ENCODE results near the gene UFL1.
A peak's percentile ranks its signal among the peaks of the same experiment; 100 is the strongest.
"Not testable (repeated sequence)": the region's sequence is repeated elsewhere in the genome, so short reads cannot be mapped to it uniquely, and the experiment has no call there.

The UFL1 gene

GRCh38 chr6:96521644-96522464 is at the start of gene UFL1:
UFL1 (plus strand) TSS chr6:96521806; CDS start chr6:96521874, 68 bp downstream.
- DNase-seq = peak; percentile 98

- not testable (repeated sequence) for DNase-seq
Observed at GRCh38 chr6:96472291-96472690, 49.3 kb upstream of the UFL1 start.

GRCh38 chr6:96478695-96479094 is 42.9 kb upstream of the UFL1 start:
- no peak for DNase-seq

GRCh38 chr6:96491926-96492325 is 29.7 kb upstream of the UFL1 start:
- DNase-seq = no peak

DNA sequence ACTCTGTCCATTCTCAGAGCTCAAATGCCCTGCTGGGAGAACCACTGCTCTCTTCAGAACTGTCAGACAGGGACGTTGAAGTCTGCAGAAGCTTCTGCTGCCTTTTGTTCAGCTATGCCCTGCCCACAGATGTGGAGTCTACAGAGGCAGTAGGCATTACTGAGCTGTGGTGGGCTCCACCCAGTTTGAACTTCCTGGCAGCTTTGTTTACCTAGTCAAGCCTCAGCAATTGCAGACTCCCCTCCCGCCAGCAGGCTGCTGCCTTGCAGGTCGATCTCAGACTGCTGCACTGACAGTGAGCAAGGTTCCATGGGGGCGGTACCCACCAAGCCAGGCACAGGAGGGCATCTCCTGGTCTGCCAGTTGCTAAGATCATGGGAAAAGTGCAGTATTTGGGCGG is 21.8 kb upstream of the UFL1 start:
- peak; percentile 69 for DNase-seq

DNA sequence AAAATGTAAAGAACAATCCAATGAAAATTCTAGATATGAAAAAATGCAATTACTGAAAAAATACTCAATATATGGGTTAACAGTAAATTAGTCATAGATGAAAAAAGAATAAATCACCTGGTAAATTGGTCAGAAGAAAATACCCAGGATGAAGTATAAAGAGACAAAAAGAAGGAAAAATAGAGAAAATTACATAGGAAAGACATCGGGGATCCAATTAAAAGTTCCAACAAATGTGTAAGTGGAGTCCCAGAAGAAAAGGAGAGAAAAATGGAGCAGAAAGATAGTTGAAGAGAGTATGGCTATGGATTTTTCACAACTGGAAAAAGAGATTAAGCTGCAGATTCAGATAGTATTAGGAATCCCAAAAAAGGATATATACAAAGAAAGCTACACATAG is 18.7 kb upstream of the UFL1 start:
- DNase-seq = no peak

GRCh38 chr6:96505363-96505762 is 16.2 kb upstream of the UFL1 start:
- DNase-seq = no peak

GRCh38 chr6:96509281-96509680 is 12.3 kb upstream of the UFL1 start:
- no peak for DNase-seq

- no peak for DNase-seq
Observed at GRCh38 chr6:96520171-96521115, 1.2 kb upstream of the UFL1 start.

DNA sequence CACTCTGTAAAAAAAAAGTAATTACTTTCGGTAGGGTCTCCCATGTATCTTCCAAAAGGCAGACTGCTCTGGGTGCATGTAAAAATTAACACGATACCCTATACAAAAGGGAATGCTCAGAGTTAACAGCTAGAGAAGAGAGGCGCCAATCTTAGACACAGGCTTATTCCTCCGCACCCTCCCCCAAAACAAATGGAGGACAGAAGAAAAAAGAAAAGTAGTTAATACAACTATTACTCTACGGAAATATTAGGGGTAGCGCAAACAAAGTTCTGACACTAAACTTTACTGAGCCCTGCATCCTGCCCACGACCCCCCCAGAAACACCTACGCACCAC is 331 bp upstream of the UFL1 start:
- DNase-seq = no peak

DNA sequence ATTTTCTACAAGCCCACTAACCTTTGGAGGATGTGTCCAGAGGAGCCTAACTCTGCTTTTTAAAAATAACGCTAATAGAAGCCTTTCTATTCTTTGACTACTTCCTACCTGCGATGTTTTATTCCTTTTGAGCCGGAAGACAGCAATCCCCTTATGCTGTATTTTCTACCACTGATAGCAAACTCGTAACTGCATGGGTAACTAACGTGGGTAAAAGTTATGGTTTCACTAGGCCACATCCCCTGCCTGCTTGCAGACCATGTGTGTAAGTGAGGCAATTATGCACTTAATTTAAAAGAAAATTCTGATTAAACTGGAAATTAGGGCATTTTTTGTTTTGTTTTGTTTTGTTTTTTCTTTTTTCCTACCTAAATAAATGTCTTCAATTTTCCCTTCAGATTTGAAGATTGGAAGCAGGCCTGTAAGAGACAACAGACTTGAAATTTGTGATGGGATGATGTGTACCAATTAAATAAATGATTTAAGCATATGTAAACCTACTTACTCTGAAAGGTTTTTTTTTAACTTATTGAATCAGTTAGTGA is 931 bp downstream of the UFL1 start:
- DNase-seq = no peak

DNA sequence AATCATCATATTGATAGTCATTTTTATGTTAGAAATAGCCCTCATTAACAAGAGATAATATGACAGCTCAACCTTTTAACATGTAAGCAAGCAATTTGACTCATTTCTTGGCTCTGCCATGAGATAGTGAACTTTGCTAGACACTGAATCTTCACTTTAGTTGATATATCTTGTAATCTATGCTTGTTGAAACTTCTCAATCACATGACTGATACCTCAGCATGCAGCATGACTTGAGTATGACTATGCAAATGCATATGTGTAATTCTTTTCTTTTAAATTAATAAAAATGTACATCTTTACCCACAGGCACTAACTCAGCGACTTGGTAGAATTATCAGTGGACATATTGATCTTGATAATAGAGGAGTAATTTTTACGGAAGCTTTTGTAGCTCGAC is 6.6 kb downstream of the UFL1 start:
- DNase-seq = no peak

DNA sequence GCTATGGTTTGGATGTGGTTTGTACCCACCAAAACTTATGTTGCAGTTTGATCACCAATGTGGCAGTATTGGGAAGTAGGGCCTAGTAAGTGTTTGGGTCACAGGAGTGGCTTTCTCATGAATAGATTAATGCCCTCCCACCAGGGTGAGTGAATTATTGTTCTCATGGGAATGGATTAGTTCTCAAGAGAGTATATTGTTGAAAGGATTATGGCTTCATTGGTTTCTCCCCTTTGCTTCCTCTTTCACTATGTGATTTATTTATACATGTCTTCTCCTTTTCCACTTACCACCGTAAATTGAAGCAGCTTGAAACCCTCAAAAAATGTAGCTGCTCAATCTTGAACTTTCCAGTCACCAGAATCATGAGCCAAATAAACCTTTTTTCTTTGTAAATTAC is 10.8 kb downstream of the UFL1 start:
- no peak for DNase-seq

DNA sequence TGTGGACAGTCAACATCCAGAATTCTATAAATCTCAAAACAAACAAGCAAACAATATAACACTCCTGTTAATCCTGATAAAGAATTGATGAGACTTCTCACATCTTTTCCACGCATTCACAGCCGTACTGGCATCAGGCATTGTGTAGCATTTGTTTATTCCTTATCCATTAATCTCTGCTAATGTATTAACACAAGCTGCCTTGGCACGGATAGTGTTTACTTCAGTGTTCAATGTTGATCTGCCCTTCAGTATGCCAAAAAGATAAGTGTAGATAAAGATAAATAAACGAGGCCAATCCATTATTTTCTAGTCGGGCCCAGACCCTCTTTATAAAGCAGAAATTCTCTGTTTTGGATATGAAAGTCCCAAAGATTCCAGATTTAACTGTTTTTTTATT is 16.1 kb downstream of the UFL1 start:
- DNase-seq = no peak

DNA sequence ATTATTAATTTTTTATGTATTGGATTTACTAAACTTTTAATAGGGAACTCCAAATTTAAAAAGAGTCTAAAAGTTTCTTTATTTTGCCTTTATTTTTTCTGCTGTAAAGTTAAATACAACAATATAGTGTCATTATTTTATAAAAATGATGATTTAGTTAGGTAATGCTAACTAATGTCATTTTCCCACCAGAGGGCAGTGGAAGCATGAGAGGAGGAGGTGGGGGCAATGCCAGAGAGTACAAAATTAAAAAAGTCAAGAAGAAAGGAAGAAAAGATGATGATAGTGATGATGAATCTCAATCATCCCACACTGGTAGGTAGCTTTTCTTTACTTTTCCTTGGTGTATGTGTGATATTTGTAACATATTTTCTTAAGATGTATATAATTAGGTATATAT is 21.1 kb downstream of the UFL1 start:
- no peak for DNase-seq

DNA sequence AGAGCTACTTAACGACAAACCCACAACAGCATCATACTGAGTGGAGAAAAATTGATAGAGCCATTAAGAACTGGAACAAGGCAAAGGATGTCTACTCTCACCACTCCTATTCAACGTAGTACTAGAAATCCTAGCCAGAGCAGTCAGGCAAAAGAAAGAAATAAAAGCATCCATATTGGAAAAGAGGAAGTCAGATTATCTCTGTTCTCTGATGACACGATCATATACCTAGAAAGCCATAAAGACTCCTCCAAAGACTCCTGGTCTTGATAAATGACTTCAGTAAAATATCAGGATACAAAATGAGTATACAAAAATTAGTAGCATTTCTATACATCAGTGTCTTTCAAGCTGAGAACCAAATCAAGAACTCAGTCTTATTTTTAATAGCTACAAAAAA is 24.3 kb downstream of the UFL1 start:
- DNase-seq = no peak

- DNase-seq = no peak
Observed at GRCh38 chr6:96547654-96548053, 26.0 kb downstream of the UFL1 start.

DNA sequence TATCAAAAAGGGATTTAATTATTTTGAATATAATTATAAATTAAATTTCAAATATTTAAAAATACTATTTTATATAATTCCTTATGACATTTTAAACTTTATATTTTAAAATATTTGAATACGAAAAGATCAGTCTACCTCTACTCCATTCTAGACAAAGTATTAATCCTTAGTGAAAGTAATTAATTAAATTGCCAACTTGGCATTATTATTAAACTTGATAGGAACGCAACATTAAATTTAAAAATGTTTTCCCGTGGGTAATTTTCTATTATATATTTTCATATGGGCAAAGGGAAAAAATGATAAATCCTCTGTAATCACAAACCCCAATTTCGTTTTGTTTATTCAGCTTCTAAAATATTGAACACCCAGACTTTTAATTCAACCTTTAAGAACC is 33.0 kb downstream of the UFL1 start:
- DNase-seq = no peak

DNA sequence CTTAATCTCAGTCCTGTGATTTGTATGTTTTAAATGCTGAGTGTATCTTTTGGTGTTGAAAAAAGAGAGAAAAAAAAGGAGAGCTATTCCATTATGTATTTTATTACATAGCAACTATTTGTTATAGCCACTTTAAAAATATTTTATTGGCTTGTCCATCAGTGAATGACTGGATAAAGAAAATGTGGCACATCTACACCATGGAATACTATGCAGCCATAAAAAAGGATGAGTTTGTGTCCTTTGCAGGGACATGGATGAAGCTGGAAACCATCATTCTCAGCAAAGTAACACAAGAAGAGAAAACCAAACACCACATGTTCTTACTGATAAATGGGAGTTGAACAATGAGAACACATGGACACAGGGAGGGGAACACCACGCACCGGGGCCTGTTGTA is 38.1 kb downstream of the UFL1 start:
- not testable (repeated sequence) for DNase-seq

- DNase-seq = no peak
Observed at GRCh38 chr6:96562886-96563285, 41.3 kb downstream of the UFL1 start, which contains the start of gene FHL5. FHL5 (plus strand) TSS chr6:96563128; CDS start chr6:96603614, 40,486 bp downstream.

- no peak for DNase-seq
Observed at GRCh38 chr6:96563853-96564252, 42.2 kb downstream of the UFL1 start.

- DNase-seq = no peak
Observed at GRCh38 chr6:96570053-96570452, 48.4 kb downstream of the UFL1 start.

GRCh38 chr6:96571551-96571950 is 49.9 kb downstream of the UFL1 start:
- DNase-seq = no peak

- DNase-seq = no peak
Observed at GRCh38 chr6:96575359-96575758, 53.8 kb downstream of the UFL1 start.
